HG03135 (cell line): Measurements from ENCODE around the gene SULT1B1.
"Not testable (repeated sequence)": the region's sequence is repeated elsewhere in the genome, so short reads cannot be mapped to it uniquely, and the experiment has no call there.

ENCODE experiments used
- ATAC-seq: cut with Tn5 transposase; IDR thresholded peaks from one replicate; pipeline ENCODE4 v1.9.1; 2021; ENCODE audit warnings: mild to moderate bottlenecking, moderate library complexity; ENCODE audit not compliant: unreplicated experiment

SULT1B1 gene

GRCh38 chr4:69760455-69760854, at the start of gene SULT1B1:
Gene SULT1B1 (minus strand): TSS chr4:69760620. CDS start chr4:69755217, 5,403 bp downstream.
- ATAC-seq: no peak

GRCh38 chr4:69800599-69800998, 40.2 kb upstream of the SULT1B1 start:
- ATAC-seq: no peak

- ATAC-seq: no peak
Observed at GRCh38 chr4:69799337-69799736, 38.9 kb upstream of the SULT1B1 start.

- ATAC-seq: no peak
Observed at GRCh38 chr4:69793732-69794131, 33.3 kb upstream of the SULT1B1 start.

- ATAC-seq: no peak
Observed at GRCh38 chr4:69787879-69788278, 27.5 kb upstream of the SULT1B1 start.

GRCh38 chr4:69786547-69786946, 26.1 kb upstream of the SULT1B1 start:
- ATAC-seq: no peak

GRCh38 chr4:69785211-69785831, 24.9 kb upstream of the SULT1B1 start:
- no peak for ATAC-seq

GRCh38 chr4:69782651-69783310, 22.4 kb upstream of the SULT1B1 start:
- no peak for ATAC-seq

- no peak for ATAC-seq
Observed at GRCh38 chr4:69781458-69782418, 21.3 kb upstream of the SULT1B1 start.

- ATAC-seq: no peak
Observed at GRCh38 chr4:69780141-69780540, 19.7 kb upstream of the SULT1B1 start.

- no peak for ATAC-seq
Observed at GRCh38 chr4:69776696-69777095, 16.3 kb upstream of the SULT1B1 start.

- ATAC-seq: no peak
Observed at GRCh38 chr4:69775321-69775867, 15.0 kb upstream of the SULT1B1 start.

- ATAC-seq: no peak
Observed at GRCh38 chr4:69773484-69773883, 13.1 kb upstream of the SULT1B1 start.

GRCh38 chr4:69768554-69768953, 8.1 kb upstream of the SULT1B1 start:
- ATAC-seq: not testable (repeated sequence)

GRCh38 chr4:69765751-69766150, 5.3 kb upstream of the SULT1B1 start:
- no peak for ATAC-seq

- ATAC-seq: no peak
Observed at GRCh38 chr4:69764311-69764710, 3.9 kb upstream of the SULT1B1 start.

GRCh38 chr4:69763233-69763632, 2.8 kb upstream of the SULT1B1 start:
- no peak for ATAC-seq

GRCh38 chr4:69759189-69759604, 1.2 kb downstream of the SULT1B1 start:
- ATAC-seq: no peak

GRCh38 chr4:69757464-69757863, 3.0 kb downstream of the SULT1B1 start:
- ATAC-seq: no peak

- ATAC-seq: no peak
Observed at GRCh38 chr4:69754926-69755580, 5.4 kb downstream of the SULT1B1 start.

- no peak for ATAC-seq
Observed at GRCh38 chr4:69753686-69754085, 6.7 kb downstream of the SULT1B1 start.
